ENCODE data around the gene NHLRC4. TPM values are rescaled to one million over a fixed set of nuclear protein-coding genes. Genes with fewer than 3 reads are reported as not detected.

The NHLRC4 gene
- polyA plus RNA-seq, 2 of the 4 experiments (the other 2 are of a cell fraction) = 0.03 to 0.09 TPM

DNA sequence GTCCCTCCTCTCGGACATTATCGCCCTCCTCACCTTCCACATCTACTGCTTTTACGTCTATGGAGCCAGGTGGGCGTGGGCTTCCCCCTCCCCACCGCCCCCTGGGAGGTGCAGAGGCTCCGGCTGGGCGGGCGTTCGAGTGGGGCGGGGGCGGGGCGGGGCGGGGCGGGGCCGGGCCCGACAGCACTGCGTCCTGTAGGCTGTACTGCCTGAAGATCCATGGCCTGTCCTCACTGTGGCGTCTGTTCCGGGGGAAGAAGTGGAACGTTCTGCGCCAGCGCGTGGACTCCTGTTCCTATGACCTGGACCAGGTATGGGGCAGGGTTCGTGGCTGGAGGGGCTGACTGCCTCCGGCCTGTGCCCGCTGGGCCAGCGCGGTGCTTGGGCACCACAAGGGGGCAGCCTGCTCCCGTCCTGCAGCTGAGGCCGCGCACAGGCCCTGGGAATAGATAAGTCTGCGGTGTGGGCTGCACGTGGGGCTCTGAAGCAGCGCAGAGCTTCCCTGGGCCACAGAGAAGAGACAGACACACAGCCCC is 12.1 kb downstream of the NHLRC4 start (continued):
- TF ChIP-seq EHF (CRISPR knock-in tag; IDR thresholded peaks at IDR 0.05) (no peak), KDM5A (IDR thresholded peaks at IDR 0.05) (peak; percentile 51; the same call in 1 of the 2 replicates)
- TF ChIP-seq, protein P1, sequence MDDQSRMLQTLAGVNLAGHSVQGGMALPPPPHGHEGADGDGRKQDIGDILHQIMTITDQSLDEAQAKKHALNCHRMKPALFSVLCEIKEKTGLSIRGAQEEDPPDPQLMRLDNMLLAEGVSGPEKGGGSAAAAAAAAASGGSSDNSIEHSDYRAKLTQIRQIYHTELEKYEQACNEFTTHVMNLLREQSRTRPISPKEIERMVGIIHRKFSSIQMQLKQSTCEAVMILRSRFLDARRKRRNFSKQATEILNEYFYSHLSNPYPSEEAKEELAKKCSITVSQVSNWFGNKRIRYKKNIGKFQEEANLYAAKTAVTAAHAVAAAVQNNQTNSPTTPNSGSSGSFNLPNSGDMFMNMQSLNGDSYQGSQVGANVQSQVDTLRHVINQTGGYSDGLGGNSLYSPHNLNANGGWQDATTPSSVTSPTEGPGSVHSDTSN (IDR thresholded peaks at IDR 0.05) = 0 out of 2 replicates have a peak, but pooled peaks have one; percentile 47
- TF ChIP-seq, protein P2, sequence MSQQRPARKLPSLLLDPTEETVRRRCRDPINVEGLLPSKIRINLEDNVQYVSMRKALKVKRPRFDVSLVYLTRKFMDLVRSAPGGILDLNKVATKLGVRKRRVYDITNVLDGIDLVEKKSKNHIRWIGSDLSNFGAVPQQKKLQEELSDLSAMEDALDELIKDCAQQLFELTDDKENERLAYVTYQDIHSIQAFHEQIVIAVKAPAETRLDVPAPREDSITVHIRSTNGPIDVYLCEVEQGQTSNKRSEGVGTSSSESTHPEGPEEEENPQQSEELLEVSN (IDR thresholded peaks at IDR 0.05; ENCODE audit: borderline replicate concordance, low read depth) = no peak
- TF ChIP-seq, protein P3, sequence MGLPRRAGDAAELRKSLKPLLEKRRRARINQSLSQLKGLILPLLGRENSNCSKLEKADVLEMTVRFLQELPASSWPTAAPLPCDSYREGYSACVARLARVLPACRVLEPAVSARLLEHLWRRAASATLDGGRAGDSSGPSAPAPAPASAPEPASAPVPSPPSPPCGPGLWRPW (IDR thresholded peaks at IDR 0.05) = no peak

DNA sequence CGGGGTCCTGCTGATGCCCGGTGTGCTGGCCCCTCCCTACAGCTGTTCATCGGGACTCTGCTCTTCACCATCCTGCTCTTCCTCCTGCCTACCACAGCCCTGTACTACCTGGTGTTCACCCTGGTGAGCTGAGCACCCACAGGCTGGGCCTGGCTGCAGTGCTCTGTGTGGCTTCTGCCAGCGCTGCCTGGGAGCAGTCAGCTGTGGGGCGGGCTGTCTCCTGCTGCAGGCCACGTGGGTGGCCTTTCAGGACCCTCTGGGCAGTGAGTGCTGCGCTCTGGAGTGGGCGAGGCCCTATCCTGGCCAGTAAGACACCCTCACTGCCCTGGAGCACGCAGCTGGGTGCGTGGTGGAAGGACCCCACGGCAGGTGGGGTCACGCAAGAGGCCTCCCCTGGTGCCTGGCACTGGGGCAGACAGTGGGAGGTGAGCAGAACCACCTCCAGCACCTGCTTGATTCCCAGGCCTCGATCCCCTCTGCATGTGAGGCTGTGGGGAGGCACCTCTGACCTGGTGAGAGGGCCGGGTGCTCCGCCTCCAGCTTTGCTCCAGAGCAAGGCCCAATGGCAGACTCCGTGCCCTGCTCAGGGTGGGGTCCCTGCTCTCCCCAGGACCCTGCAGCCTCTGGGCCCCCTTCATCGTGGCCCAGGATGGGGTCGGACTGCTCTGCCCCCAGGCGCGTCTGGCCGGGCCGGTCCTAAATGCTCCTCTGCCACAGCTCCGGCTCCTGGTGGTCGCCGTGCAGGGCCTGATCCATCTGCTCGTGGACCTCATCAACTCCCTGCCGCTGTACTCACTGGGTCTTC is 13.5 kb downstream of the NHLRC4 start:
- TF ChIP-seq SREBF2 (IDR thresholded peaks at IDR 0.05) = no peak
- TF ChIP-seq, protein P4, sequence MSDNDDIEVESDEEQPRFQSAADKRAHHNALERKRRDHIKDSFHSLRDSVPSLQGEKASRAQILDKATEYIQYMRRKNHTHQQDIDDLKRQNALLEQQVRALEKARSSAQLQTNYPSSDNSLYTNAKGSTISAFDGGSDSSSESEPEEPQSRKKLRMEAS (IDR thresholded peaks at IDR 0.05) = no peak
- TF ChIP-seq, protein P5, sequence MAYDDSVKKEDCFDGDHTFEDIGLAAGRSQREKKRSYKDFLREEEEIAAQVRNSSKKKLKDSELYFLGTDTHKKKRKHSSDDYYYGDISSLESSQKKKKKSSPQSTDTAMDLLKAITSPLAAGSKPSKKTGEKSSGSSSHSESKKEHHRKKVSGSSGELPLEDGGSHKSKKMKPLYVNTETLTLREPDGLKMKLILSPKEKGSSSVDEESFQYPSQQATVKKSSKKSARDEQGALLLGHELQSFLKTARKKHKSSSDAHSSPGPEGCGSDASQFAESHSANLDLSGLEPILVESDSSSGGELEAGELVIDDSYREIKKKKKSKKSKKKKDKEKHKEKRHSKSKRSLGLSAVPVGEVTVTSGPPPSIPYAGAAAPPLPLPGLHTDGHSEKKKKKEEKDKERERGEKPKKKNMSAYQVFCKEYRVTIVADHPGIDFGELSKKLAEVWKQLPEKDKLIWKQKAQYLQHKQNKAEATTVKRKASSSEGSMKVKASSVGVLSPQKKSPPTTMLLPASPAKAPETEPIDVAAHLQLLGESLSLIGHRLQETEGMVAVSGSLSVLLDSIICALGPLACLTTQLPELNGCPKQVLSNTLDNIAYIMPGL (CRISPR knock-in tag; IDR thresholded peaks at IDR 0.05; ENCODE audit: borderline replicate concordance) = no peak
- no peak for TF ChIP-seq ESRRA (IDR thresholded peaks at IDR 0.05; ENCODE audit: borderline replicate concordance, low read length)
- TF ChIP-seq, protein P6, sequence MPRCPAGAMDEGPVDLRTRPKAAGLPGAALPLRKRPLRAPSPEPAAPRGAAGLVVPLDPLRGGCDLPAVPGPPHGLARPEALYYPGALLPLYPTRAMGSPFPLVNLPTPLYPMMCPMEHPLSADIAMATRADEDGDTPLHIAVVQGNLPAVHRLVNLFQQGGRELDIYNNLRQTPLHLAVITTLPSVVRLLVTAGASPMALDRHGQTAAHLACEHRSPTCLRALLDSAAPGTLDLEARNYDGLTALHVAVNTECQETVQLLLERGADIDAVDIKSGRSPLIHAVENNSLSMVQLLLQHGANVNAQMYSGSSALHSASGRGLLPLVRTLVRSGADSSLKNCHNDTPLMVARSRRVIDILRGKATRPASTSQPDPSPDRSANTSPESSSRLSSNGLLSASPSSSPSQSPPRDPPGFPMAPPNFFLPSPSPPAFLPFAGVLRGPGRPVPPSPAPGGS (IDR thresholded peaks at IDR 0.05) = no peak
- TF ChIP-seq CHD2 (IDR thresholded peaks at IDR 0.05; ENCODE audit: low read length, partially characterized antibody) = no peak
- no peak for TF ChIP-seq ZFP36 (IDR thresholded peaks at IDR 0.05; ENCODE audit: borderline replicate concordance, partially characterized antibody)
- no peak for TF ChIP-seq MAZ (IDR thresholded peaks at IDR 0.05; ENCODE audit: borderline replicate concordance, low read depth, low read length)
- TF ChIP-seq, protein P7, sequence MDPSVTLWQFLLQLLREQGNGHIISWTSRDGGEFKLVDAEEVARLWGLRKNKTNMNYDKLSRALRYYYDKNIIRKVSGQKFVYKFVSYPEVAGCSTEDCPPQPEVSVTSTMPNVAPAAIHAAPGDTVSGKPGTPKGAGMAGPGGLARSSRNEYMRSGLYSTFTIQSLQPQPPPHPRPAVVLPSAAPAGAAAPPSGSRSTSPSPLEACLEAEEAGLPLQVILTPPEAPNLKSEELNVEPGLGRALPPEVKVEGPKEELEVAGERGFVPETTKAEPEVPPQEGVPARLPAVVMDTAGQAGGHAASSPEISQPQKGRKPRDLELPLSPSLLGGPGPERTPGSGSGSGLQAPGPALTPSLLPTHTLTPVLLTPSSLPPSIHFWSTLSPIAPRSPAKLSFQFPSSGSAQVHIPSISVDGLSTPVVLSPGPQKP (IDR thresholded peaks at IDR 0.05; ENCODE audit: low read depth, low read length) = no peak
- TF ChIP-seq FOXS1 (CRISPR knock-in tag; IDR thresholded peaks at IDR 0.05) = no peak
- TF ChIP-seq NR3C1 (IDR thresholded peaks at IDR 0.05) = no peak
- no peak for TF ChIP-seq JUN (IDR thresholded peaks at IDR 0.05)
- no peak for TF ChIP-seq NPAS2 (CRISPR knock-in tag; IDR thresholded peaks at IDR 0.05; ENCODE audit: borderline replicate concordance)
- no peak for TF ChIP-seq MYC (IDR thresholded peaks at IDR 0.05; ENCODE audit: borderline replicate concordance, low read length)
- no peak for TF ChIP-seq HOXA7 (CRISPR knock-in tag; IDR thresholded peaks at IDR 0.05)
- no peak for TF ChIP-seq KDM1A (IDR thresholded peaks at IDR 0.05; ENCODE audit: low read depth)
- TF ChIP-seq RCOR1 (IDR thresholded peaks at IDR 0.05; ENCODE audit: low read depth, low read length) = no peak
- WGBS (ENCODE audit: missing lambda C conversion rate) = 89% methylated on average over 9 of the region's 27 CpGs

More for the DNA sequence above, 13.5 kb downstream of the NHLRC4 start:
- no peak for ATAC-seq
- H3K4me1 ChIP-seq = peaks cover 7% of the 10 kb centered on the region; the same call in 2 of the 3 replicates
- CTCF ChIA-PET = interaction anchor here (0.7 to 7.1 kb wide), 9 partner anchors 8 to 82 kb away, joined by 3 to 105 read pairs (median 3); partner anchors contain the start of genes PIGQ, RAB40C and RHOT2
- no peak overlapping the region for H3K4me3 ChIP-seq
- H3K27ac ChIP-seq = no peak overlapping the region
- FAIRE-seq = no peak
- POLR2A ChIA-PET = no interaction called here
- no peak overlapping the region for H3K4me2 ChIP-seq
- no peaks in the 10 kb centered on the region for H3K9me3 ChIP-seq
- DNase-seq (ENCODE audit: low read depth in 1 of 2, low spot score in 1 of 2) = no peak
